ENCODE measurements around the gene HCAR3. TPM values are rescaled to one million over a fixed set of nuclear protein-coding genes. Genes with fewer than 3 reads are reported as not detected.

The HCAR3 gene
- total RNA-seq, 1 donor from 2014 or later = 9.6 TPM

- ATAC-seq = no peak
Measured at GRCh38 chr12:122668268-122668667, 48.3 kb downstream of the HCAR3 start.

GRCh38 chr12:122665759-122666158 is 50.9 kb downstream of the HCAR3 start:
- ATAC-seq = no peak

DNA sequence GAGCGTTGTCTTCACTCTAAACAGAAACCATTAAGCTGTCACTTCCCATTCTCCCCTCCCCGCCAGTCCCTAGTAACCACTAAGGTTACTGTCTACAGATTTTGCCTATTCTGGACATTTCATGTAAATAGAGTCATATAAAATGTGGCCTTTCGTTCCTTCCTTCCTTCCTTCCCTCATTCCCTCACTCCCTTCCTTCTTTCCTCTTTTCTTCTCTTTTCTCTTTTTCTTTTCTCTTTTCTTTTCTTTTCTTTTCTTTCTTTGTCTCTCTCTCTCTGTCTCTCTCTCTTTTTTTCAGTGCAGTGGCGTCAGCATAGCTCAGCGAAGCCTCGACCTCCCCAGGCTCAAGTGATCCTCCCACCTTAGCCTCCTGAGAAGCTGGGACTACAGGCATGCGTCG is 51.3 kb downstream of the HCAR3 start:
- ATAC-seq = no peak

Other genes with a start within 250 kb of the HCAR3 start
- gene ZCCHC8, start 215.9 kb downstream of the HCAR3 start, total RNA-seq = 15.5 TPM
- 31.7 TPM for gene RSRC2, start 189.9 kb downstream of the HCAR3 start, total RNA-seq
- gene KNTC1, start 189.6 kb downstream of the HCAR3 start, total RNA-seq = 15.4 TPM
- 29.7 TPM for gene HCAR2, start 13.5 kb downstream of the HCAR3 start, total RNA-seq
- 0.08 TPM for gene HCAR1, start 14.0 kb upstream of the HCAR3 start, total RNA-seq
- gene DENR, start 36.0 kb upstream of the HCAR3 start, total RNA-seq = 39.0 TPM
- gene CCDC62, start 57.8 kb upstream of the HCAR3 start, total RNA-seq = 0.24 TPM
- gene HIP1R, start 118.6 kb upstream of the HCAR3 start, total RNA-seq = 26.4 TPM
- 51.4 TPM for gene VPS37B, start 179.3 kb upstream of the HCAR3 start, total RNA-seq
- 4.9 TPM for gene ABCB9, start 249.7 kb upstream of the HCAR3 start, total RNA-seq

All from esophagus mucosa (tissue), 1 donor.